ENCODE data around the gene TM2D1.
"Not testable (repeated sequence)": the region's sequence is repeated elsewhere in the genome, so short reads cannot be mapped to it uniquely, and the experiment has no call there.

TM2D1 gene

DNA sequence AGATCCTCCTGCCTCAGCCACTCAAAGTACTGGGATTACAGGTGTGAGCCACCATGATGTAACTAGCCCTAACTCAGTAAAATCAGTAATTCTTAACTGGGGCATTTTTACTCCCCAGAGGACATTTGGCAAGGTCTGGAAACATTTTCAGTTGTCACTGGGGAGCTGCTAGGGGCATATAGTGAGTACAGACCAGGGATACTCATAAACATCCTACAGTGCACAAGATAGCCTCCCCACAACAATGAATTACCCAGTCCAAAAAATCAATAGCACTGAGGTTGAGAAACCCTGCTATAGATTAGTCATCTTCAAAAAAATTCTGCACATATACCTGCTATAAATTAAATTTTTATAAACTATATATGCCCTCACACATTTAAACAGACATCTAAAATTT is 13.0 kb downstream of the TM2D1 start:
- no peak overlapping the region for H3K4me3 ChIP-seq
- intact Hi-C loops (cut with DNase I; ENCODE audit: low total_unique reads), result no loop called here
- TF ChIP-seq, protein P1, sequence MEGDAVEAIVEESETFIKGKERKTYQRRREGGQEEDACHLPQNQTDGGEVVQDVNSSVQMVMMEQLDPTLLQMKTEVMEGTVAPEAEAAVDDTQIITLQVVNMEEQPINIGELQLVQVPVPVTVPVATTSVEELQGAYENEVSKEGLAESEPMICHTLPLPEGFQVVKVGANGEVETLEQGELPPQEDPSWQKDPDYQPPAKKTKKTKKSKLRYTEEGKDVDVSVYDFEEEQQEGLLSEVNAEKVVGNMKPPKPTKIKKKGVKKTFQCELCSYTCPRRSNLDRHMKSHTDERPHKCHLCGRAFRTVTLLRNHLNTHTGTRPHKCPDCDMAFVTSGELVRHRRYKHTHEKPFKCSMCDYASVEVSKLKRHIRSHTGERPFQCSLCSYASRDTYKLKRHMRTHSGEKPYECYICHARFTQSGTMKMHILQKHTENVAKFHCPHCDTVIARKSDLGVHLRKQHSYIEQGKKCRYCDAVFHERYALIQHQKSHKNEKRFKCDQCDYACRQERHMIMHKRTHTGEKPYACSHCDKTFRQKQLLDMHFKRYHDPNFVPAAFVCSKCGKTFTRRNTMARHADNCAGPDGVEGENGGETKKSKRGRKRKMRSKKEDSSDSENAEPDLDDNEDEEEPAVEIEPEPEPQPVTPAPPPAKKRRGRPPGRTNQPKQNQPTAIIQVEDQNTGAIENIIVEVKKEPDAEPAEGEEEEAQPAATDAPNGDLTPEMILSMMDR (IDR thresholded peaks at IDR 0.05), result no peak
- no peak overlapping the region for H3K27ac ChIP-seq
- DNase-seq, result no peak
- H3K27me3 ChIP-seq, result no peaks in the 10 kb centered on the region
- H3K36me3 ChIP-seq, result peaks cover 13 to 27% (median 23%) of the 10 kb centered on the region in 3 donors
- no peaks in the 10 kb centered on the region for H3K9me3 ChIP-seq
- H3K4me1 ChIP-seq, result peaks cover 0 to 11% (median 0%) of the 10 kb centered on the region in 4 donors

DNA sequence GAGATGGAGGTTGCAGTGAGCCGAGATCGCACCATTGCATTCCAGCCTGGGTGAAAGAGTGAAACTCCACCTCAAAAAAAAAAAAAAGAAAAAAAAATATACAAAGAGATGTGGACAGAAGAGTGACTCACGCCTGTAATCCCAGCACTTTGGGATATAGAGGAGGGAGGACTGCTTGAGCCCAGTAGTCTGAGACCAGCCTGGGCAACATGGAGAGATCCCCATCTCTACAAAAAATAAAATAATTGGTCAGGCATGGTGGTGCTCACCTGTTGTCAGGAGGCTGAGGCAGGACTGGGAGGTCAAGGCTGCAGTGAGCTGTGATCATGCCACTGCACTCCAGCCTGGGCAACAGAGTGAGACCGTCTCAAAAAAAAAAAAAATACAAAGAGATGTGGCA is 13.7 kb downstream of the TM2D1 start:
- intact Hi-C loops (cut with DNase I; ENCODE audit: low total_unique reads), result not testable (repeated sequence)
- peaks cover 19 to 30% (median 30%) of the 10 kb centered on the region in 3 donors for H3K36me3 ChIP-seq

DNA sequence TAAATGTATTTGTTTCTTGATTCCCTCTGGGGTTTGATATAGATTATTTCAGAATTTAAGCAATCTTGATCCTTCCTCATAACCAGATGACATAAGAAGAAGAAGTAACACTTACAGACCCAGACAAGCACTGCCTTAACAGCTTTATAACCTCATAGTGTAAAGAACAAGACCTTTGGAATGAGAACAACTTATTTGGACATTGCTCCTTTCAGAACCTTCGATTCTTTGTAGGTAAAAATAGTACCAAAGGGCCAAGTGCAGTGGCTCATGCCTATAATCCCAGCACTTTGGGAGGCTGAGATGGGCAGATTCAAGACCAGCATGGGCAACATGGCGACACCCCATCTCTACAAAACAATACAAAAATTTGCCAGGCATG is 15.0 kb downstream of the TM2D1 start:
- H3K4me3 ChIP-seq, result no peak overlapping the region
- peaks cover 0 to 11% (median 0%) of the 10 kb centered on the region in 4 donors for H3K4me1 ChIP-seq
- H3K36me3 ChIP-seq, result peaks cover 27 to 44% (median 30%) of the 10 kb centered on the region in 3 donors
- no peak for DNase-seq
- H3K27ac ChIP-seq, result peak overlapping the region in 1 of 2 donors; percentile 17
- intact Hi-C loops (cut with DNase I; ENCODE audit: low total_unique reads), result no loop called here
- TF ChIP-seq, protein P1 (IDR thresholded peaks at IDR 0.05), result no peak
- no peaks in the 10 kb centered on the region for H3K9me3 ChIP-seq
- no peaks in the 10 kb centered on the region for H3K27me3 ChIP-seq

More for the DNA sequence above, 13.7 kb downstream of the TM2D1 start:
- H3K4me1 ChIP-seq, result peaks cover 0 to 11% (median 0%) of the 10 kb centered on the region in 4 donors
- DNase-seq, H3K4me3 ChIP-seq, H3K9me3 ChIP-seq, H3K27me3 ChIP-seq, H3K27ac ChIP-seq: not testable (repeated sequence)

DNA sequence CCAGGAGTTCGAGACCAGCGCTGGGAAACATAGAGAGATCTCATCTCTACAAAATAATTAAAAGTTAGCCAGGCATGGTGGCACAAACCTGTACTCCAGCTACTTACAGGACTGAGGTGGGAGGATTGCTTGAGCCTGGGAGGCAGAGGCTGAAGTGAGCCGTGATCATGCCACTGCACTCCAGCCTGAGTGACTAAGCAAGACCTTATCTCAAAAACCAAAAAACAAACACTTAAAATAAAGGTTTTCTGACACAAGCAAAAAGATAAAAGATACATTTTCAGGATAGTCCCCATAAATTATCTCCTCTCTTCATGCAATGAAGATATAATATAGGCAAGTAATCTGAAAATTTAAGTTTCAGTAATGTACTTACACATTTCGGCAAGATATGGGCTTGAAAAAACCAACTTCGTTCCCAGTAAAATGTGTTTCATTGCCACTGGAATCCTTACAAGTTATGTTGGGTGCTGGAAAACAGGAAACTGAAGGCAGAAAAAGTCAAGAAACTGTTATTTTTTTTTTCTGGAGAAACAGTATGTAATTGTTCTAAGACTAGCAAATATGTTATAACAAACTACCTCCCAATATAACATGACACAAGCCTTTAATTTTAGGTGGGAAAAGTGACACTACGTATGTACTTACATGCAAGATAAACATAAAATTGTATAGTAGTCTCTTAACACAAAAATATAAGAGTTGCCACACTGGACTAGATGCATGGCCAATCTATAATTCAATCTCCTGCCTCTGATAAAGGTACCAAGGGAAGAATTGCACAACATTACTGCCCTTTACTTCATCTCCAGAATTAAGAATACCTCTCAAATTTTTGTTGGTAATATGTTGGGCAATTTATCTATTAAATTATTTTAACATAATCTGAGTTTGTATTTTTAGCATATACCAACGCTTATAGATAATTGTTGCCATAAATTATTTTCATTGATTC is 15.7 kb downstream of the TM2D1 start:
- H3K9me3 ChIP-seq, result no peaks in the 10 kb centered on the region
- peaks cover 30 to 50% (median 34%) of the 10 kb centered on the region in 3 donors for H3K36me3 ChIP-seq
- no peaks in the 10 kb centered on the region for H3K27me3 ChIP-seq
- intact Hi-C loops (cut with DNase I; ENCODE audit: low total_unique reads), result no loop called here
- TF ChIP-seq, protein P1 (IDR thresholded peaks at IDR 0.05), result no peak
- no peak overlapping the region for H3K4me3 ChIP-seq
- H3K27ac ChIP-seq, result peak overlapping the region in 1 of 2 donors; percentile 17
- no peak for DNase-seq
- peaks cover 0 to 11% (median 0%) of the 10 kb centered on the region in 4 donors for H3K4me1 ChIP-seq

DNA sequence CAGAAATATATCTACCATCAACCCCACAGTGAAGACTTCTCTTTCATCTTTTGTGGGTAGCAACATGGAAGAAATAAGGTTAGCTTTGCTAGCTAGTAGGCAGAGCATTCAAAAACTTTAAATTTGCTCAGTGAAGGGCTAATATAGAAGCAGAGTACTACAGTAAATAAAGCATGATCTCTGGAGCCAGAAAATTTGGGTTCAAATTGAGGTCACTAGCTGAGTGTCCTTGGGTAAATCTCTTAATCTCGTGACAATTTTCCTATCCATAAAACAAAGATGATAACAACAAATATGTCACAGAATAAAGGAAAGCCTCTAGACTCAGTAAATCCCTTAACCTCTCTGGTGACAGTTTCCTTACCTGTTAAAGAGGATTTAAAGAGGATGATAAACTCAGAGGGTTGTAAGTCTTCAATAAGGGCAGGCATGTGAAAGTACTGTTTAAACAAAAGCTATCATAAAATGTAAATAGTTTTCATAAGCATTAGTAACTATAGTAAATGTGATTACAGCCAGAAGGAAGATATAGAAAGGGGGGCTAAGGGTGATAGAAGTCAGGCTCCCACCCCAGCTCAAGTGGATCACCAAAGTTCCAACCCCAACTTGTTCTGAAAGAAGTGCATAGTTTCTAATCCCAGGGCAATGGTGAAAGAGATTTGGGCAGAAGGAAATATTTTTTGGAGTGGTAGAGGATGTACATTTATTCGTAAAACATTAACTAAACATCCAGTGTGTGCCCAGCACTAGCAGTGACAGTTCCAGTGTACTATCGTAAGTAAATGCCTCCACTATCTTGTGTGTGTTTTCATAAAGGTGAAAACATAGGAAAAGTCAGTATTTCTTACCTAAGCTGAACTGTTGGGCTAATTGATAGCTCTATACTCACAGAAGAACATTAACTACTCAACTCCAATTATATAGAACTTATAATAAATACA is 24.8 kb downstream of the TM2D1 start:
- Histone ChIP-seq H3K27me3 (no peaks in the 10 kb centered on the region), H3K36me3 (peaks cover 41 to 74% (median 41%) of the 10 kb centered on the region in 3 donors), H3K4me1 (no peaks in the 10 kb centered on the region), H3K27ac (no peak overlapping the region), H3K4me3 (no peak overlapping the region), H3K9me3 (no peaks in the 10 kb centered on the region)
- intact Hi-C loops (cut with DNase I; ENCODE audit: low total_unique reads), result no loop called here
- no peak for DNase-seq
- TF ChIP-seq, protein P1 (IDR thresholded peaks at IDR 0.05), result no peak
